GM19025 (cell line): ENCODE data around the gene ZNF106.

Source experiments
- ATAC-seq: cut with Tn5 transposase; IDR thresholded peaks from one replicate; pipeline ENCODE4 v1.9.1; 2021; ENCODE audit warnings: mild to moderate bottlenecking, low read depth, moderate library complexity; ENCODE audit not compliant: unreplicated experiment

Gene ZNF106

DNA sequence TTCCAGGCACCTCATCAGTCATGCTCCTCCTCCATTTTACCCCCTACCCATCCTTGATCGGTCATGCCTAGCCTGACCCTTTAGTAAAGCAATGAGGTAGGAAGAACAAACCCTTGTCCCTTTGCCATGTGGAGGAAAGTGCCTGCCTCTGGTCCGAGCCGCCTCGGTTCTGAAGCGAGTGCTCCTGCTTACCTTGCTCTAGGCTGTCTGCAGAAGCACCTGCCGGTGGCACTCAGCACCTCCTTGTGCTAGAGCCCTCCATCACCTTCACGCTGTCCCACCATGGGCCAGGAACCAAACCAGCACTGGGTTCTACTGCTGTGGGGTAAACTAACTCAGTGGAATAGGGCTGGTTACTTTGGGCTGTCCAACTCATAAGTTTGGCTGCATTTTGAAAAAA lies 79.1 kb downstream of the ZNF106 start:
- ATAC-seq: no peak

DNA sequence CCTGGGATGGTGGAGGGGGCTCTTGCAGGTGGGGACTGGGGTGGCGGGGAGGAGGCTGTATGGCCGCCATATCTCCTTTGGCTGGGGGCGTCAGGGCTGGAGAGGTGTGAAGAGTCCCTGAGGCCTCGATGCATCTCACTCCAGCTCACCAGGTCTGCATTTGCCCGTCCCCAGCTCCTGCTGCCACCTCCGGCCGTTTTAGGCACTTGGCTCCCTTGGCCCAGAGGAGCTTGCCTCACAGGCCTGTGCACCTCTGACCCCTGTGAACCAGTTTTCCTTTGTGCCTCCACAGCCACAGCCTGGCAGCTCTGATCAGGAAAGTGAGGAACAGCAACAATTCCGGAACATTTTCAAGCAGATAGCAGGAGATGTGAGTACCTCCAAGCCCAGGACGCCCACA lies 81.9 kb downstream of the ZNF106 start:
- no peak for ATAC-seq

- ATAC-seq: no peak
Measured at GRCh38 chr15:42408178-42408577, 82.8 kb downstream of the ZNF106 start.

- no peak for ATAC-seq
Measured at GRCh38 chr15:42405863-42406482, 85.0 kb downstream of the ZNF106 start.

DNA sequence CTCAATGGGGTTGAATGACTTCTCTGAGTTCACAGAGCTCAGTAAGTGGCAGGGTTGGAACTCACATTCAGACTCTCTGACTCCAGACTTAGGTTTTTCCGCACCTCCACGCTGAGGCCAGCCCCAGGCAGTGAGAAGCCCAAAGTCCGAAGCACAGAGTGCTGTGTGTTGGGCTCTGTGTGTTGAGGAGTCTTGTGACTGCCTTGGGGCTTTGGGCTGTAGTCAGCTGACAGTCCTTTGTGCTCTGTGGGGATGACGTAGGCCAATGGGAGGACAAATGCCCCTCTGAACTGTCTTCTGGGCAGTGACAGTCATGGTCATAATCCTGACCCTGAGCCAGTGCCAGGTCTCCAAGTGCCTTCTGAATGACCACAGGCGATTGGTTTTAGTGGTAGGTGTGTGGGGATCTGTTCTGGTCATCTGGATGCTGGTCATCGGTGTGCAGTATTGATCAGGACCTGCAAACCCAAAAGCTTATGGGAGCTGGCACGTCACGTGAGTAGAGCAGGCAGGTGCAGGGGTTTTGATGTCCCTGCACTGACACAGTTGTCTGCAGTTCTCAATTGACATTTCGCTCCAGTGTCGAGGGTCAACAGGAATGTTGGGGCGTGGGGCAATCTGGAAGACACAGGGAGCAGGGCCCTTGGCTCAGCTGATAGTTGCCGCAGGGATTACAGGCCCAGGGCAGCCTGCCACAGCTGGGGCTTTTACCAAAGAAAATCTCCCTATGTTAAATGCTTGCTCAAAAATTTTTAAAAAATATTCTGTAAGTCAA lies 86.3 kb downstream of the ZNF106 start:
- no peak for ATAC-seq

DNA sequence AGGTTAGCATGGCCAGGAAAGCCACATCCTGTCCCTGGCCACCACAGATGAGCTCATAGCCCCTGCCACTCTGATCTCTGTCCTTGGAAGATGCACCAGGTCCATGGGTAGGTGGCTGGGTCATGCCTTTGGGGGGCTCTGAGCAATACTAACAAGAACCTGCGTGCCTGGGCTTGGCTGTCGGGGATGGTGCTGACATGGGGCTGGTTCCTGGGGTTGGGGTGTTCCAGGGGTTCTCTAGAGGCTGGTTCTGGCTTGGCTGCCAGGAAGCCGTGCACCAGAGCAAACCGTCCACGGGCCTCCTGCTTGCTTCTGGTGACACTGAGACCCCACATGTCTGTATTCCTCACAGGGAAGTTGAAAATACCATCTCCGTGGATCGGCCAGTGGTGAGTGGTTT lies 87.6 kb downstream of the ZNF106 start:
- ATAC-seq: no peak

DNA sequence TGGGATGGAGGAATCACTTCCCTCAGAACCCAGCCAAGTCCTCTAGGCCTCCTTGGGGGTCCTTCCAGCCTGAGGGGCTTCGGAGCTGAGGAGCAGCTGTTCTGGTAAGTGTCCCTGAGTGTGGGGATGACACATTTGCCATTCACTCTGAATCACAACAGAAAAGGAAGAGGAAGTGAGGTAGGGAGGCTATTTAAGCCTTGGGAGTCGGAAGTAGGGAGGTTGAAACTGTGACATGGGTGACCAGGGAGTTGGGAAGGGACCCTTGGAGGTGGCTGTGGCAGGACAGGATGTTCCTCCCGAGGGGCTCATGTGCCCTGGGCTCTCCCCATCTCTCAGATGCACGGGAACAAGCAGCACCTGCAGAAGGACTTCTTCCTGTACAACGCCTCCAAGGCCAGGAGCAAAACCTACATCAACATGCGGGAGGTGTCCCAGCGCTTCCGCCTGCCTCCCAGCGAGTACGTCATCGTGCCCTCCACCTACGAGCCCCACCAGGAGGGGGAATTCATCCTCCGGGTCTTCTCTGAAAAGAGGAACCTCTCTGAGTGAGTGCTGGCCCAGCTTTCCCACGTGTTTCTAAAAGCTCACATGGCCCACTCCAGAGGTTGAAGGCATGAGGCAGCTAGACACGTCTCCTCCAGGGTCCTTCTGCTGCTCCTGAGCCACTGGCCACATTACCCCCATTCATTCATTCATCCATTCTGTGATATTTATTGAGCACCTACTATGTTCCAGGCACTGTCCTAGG lies 88.3 kb downstream of the ZNF106 start:
- ATAC-seq: no peak

- ATAC-seq: no peak
Measured at GRCh38 chr15:42401544-42402454, 89.1 kb downstream of the ZNF106 start.

GRCh38 chr15:42395838-42396237 lies 95.1 kb downstream of the ZNF106 start:
- no peak for ATAC-seq

- ATAC-seq: no peak
Measured at GRCh38 chr15:42394106-42394505, 96.8 kb downstream of the ZNF106 start.

GRCh38 chr15:42392309-42393024 lies 98.5 kb downstream of the ZNF106 start:
- no peak for ATAC-seq

GRCh38 chr15:42387603-42388002 lies 103.3 kb downstream of the ZNF106 start:
- no peak for ATAC-seq

DNA sequence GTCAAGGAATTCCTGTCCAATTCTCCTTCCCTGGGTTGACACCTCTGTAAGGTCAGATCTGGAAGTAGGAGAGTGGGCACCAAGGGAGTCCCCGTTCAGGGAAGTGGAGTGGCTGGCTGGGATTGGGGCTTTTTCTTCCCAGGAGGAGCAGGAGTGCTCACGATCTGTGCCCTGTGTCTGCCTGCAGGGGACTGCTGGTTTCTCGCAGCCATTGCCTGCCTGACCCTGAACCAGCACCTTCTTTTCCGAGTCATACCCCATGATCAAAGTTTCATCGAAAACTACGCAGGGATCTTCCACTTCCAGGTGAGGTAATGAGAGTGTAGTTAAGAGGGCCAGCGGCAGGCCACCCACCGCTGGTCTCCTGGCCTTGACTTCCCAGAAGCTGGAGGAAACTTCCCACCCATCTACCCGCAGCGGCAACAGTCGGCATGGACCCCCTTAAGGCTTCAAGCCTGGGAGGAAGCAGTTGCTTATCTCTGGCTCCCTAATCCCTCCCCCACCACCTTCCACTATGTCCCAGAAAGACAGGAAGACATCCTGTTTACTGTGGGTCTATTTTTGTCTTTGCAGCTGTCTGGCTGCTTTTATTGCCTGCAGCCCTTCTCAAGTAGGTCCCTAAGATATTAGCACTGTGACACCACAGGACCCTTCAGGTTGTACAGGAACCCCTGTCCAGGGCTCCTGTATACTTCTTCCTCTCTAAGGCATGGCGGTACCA lies 104.8 kb downstream of the ZNF106 start:
- no peak for ATAC-seq

DNA sequence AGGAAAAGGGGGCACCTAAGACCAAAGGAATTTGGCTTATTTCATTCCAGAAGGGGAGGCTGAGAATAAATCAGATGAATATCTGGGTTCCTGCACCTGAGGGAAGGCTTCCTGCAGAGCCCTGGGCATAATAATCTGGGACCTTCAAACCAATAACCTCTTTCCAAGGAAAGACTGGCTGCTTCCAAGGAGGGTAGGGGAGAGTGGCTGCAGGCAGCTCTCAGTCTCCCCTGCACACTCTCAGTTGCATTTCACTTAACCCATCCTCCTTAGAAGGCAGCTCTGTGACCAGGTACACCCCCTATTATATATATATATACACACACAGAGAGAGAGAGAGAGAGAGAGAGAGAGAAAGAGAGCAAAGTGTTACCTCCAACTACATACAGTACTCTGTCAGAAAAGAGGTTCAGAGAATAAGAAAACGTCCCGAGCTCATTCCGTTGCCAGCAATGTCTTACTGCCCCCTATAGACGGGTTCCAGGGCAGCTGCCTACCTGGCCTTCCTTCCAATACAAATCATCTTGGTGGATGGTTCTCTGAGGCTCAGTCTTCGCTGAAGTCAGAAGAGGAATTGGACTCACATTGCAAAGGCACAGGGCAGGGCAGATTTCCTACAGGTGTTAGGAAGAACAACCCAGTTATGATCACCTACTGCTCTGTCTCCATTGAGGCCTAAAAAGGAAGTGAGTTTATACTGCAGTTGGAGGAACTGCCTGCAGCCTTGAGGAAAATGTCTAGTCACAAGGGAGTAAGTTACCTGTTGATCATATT lies 105.5 kb downstream of the ZNF106 start:
- no peak for ATAC-seq

DNA sequence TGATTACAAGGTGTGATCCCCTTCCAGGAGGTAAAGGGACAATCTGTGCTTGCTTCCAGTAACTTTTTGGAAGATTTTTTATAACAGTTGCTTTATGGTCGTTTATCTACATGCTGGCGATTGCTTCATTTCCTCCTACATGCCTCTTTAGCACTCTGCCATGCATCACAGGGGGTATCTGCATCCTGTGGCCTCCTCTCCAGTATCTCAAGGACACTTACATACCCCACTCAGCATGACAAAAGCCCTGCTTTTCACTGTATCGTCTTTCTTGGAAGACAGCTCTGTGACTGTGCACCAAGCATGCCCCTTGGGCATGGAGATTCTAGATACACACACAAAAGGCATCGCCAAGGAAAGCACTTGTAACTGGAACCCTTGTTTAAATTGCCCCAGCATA lies 106.3 kb downstream of the ZNF106 start:
- no peak for ATAC-seq

DNA sequence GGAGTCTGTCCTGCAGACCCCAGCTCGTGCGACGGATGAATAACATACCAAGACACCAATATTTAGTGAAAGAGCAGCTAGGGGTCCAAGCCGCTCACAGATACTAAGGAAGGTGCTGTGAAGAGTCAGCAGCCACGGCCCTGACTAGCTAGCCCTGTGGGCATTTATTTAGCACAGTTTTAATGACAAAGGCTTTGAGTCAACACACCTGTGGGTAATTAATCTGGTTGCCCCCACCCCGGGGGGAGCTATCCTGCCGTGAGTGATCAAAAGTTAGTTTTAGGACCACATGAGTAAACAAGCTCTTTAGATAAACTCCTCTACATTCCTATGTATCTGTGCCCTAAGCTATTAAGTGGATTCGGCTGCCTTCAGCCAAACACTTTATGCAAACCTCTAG lies 112.9 kb downstream of the ZNF106 start:
- no peak for ATAC-seq

DNA sequence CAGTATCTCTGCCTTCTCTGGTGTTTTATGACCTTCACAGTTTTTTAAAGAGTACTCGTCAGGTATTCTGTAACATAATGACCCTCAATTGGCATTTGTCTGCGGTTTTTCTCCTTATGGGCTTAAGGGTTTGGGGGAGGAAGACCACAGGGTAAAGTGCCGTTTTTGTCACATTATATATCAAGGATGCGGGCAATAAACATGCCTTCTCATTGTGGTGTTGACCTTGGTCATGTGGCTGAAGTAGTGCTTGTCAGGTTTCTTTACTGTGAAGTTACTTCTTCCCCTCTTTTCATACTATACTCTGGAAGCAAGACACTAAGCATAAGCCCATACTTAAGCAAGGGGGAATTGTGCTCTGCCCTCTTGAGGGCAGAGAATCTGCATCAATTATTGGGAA lies 115.0 kb downstream of the ZNF106 start:
- ATAC-seq: no peak

- ATAC-seq: no peak
Measured at GRCh38 chr15:42375252-42375651, 115.7 kb downstream of the ZNF106 start.

- ATAC-seq: no peak
Measured at GRCh38 chr15:42374810-42375209, 116.1 kb downstream of the ZNF106 start.
